A549 (cell line): Measurements from ENCODE around the gene CEP192. TPM values are rescaled to one million over a fixed set of nuclear protein-coding genes. Genes with fewer than 3 reads are reported as not detected.

Experiments used
- ATAC-seq, 2 experiments: fragments of 200-7000 bp in 1 of 2; fragments of >200 bp in 1 of 2; cut with Nextera tagmentation in 1 of 2; cut with Tn5 transposase in 1 of 2; 3 replicates each; pipeline versions ENCODE4 v1.8.0 to v1.9.1; 2018 to 2020; ENCODE audit warnings: mild to moderate bottlenecking in 1 of 2, moderate library complexity in 1 of 2
- CTCF ChIA-PET: fragments of 300-600 bp; sonication (Branson Sonifier 250); formaldehyde crosslinking; extraction: SDS; loops from one replicate; lab custom pipeline; 2021; ENCODE audit warnings: antibody characterized with exemption, inconsistent platforms; lab: Yijun Ruan, JAX
- POLR2A ChIA-PET: fragments of 350-600 bp; formaldehyde crosslinking; extraction: SDS; loops from one replicate; lab custom pipeline; 2021; ENCODE audit warnings: antibody characterized with exemption, inconsistent platforms; lab: Yijun Ruan, JAX
- DNase-seq, 2 experiments: peaks; one replicate each; pipeline versions ENCODE4 v3.0.0 to v3.0.0-alpha.2; 2011 to 2016; ENCODE audit warnings: low read depth in 1 of 2, low spot score in 1 of 2
- FAIRE-seq: peaks from 2 replicates; lab custom pipeline; 2011; peaks lifted over from hg19 to GRCh38; lab: Jason Lieb, UNC
- H3K27ac ChIP-seq, 2 experiments: fragments of >200 bp; sonication (Bioruptor Twin); formaldehyde crosslinking; 3 replicates each; pipeline ENCODE4 v1.5.1; 2016 to 2017
- H3K4me1 ChIP-seq: fragments of >200 bp; sonication (Bioruptor Twin); formaldehyde crosslinking; 3 replicates; pipeline ENCODE4 v1.6.1; 2016
- H3K4me2 ChIP-seq: fragments of >200 bp; sonication (Bioruptor Twin); formaldehyde crosslinking; 3 replicates; pipeline ENCODE4 v1.6.1; 2016
- H3K4me3 ChIP-seq: fragments of >200 bp; sonication (Bioruptor Twin); formaldehyde crosslinking; 3 replicates; pipeline ENCODE4 v1.5.1; 2016
- H3K9me3 ChIP-seq: fragments of >200 bp; sonication (Bioruptor Twin); formaldehyde crosslinking; 3 replicates; pipeline ENCODE4 v1.6.1; 2016
- BHLHE40 ChIP-seq: IDR thresholded peaks from 2 replicates; pipeline ENCODE4 v1.6.1; 2012; ENCODE audit warnings: low read depth, low read length, inconsistent platforms
- CBX8 ChIP-seq: fragments of 200-600 bp; sonication (generic); IDR thresholded peaks from 2 replicates; pipeline ENCODE4 v1.6.1; 2016
- CEBPB ChIP-seq, 2 experiments: fragments of >200 bp in 1 of 2; sonication (Bioruptor Twin) in 1 of 2; formaldehyde crosslinking in 1 of 2; IDR thresholded peaks; 2 replicates each; pipeline ENCODE4 v1.6.1; 2012 to 2016
- CHD2 ChIP-seq: fragments of 150-350 bp; IDR thresholded peaks from 2 replicates; pipeline ENCODE4 v1.6.1; 2014; ENCODE audit warnings: low read length; ENCODE audit not compliant: partially characterized antibody
- CHD4 ChIP-seq: fragments of 200-600 bp; sonication (generic); IDR thresholded peaks from 2 replicates; pipeline ENCODE4 v1.6.1; 2016; ENCODE audit warnings: antibody characterized with exemption, mild to moderate bottlenecking, borderline replicate concordance
- ELK1 ChIP-seq: fragments of 150-350 bp; IDR thresholded peaks from 2 replicates; pipeline ENCODE4 v1.6.1; 2014; ENCODE audit warnings: low read depth, mild to moderate bottlenecking, low read length
- EP300 ChIP-seq, 2 experiments: fragments of >200 bp; sonication (Bioruptor Twin); formaldehyde crosslinking; IDR thresholded peaks; 2 replicates in 1 of 2; 3 replicates in 1 of 2; pipeline ENCODE4 v1.6.1; 2016 to 2017
- JUN ChIP-seq, 2 experiments: fragments of >200 bp; sonication (Bioruptor Twin); formaldehyde crosslinking; IDR thresholded peaks; 2 replicates in 1 of 2; 3 replicates in 1 of 2; pipeline ENCODE4 v1.6.1; 2016 to 2017
- KDM1A ChIP-seq: fragments of 200-600 bp; sonication (generic); IDR thresholded peaks from 2 replicates; pipeline ENCODE4 v1.6.1; 2016; ENCODE audit warnings: low read depth, mild to moderate bottlenecking
- KDM5A ChIP-seq: fragments of 200-600 bp; sonication (generic); IDR thresholded peaks from 2 replicates; pipeline ENCODE4 v1.6.1; 2016; ENCODE audit warnings: antibody characterized with exemption, mild to moderate bottlenecking
- MAZ ChIP-seq: fragments of 150-350 bp; IDR thresholded peaks from 2 replicates; pipeline ENCODE4 v1.6.1; 2014; ENCODE audit warnings: antibody characterized with exemption, low read depth, low read length, borderline replicate concordance
- NFE2L2 ChIP-seq: fragments of 150-350 bp; conservative IDR thresholded peaks from 2 replicates; pipeline ENCODE4 v1.6.1; 2014; ENCODE audit warnings: low read length
- PHF8 ChIP-seq: fragments of 200-600 bp; sonication (generic); IDR thresholded peaks from 2 replicates; pipeline ENCODE4 v1.6.1; 2016; ENCODE audit warnings: low read depth, mild to moderate bottlenecking, antibody characterized with exemption, moderate library complexity, borderline replicate concordance
- RARB ChIP-seq: fragments of 250-450 bp; sonication (Bioruptor Pico); IDR thresholded peaks from 2 replicates; pipeline ENCODE4 v1.8.0; 2021; ENCODE audit warnings: mild to moderate bottlenecking, moderate library complexity
- SMC3 ChIP-seq: fragments of >200 bp; sonication (Bioruptor Twin); formaldehyde crosslinking; IDR thresholded peaks from 3 replicates; pipeline ENCODE4 v1.6.1; 2018; ENCODE audit warnings: inconsistent platforms
- WGBS: methylation state at CpG from one replicate; pipeline ENCODE4 v1.1.6; 2017; ENCODE audit errors: missing lambda C conversion rate; 5-methylcytosine and 5-hydroxymethylcytosine counted together
- polyA plus RNA-seq, 4 experiments: library from polyadenylated mRNA; depleted of rRNA in 3 of 4; stranded (reverse); fragments of >200 nt; fragmentation: RNase III in 1 of 4; extraction: RNeasy Plus Mini Kit Qiagen cat#74134 plus additional on column Dnase treatment in 1 of 4; gene quantifications; 2 replicates in 3 of 4; 3 replicates in 1 of 4; pipeline ENCODE4 v1.2.3, GENCODE V29; 2011 to 2017
- TF ChIP-seq, protein P1 (sequence below): fragments of >200 bp; sonication (Bioruptor Twin); formaldehyde crosslinking; IDR thresholded peaks from 3 replicates; pipeline ENCODE4 v1.5.1; 2016
- TF ChIP-seq, protein P2 (sequence below): fragments of 450-650 bp; IDR thresholded peaks from 2 replicates; pipeline ENCODE4 v1.6.1; 2014; ENCODE audit warnings: antibody characterized with exemption
- TF ChIP-seq, protein P3 (sequence below): fragments of >200 bp; sonication (Bioruptor Twin); formaldehyde crosslinking; IDR thresholded peaks from 3 replicates; pipeline ENCODE4 v1.6.1; 2016
- TF ChIP-seq, protein P4 (sequence below): fragments of 250-450 bp; sonication (Bioruptor Pico); IDR thresholded peaks from 2 replicates; pipeline ENCODE4 v1.5.0; 2020; ENCODE audit warnings: low read depth, mild to moderate bottlenecking, moderate library complexity

The CEP192 gene
- polyA plus RNA-seq, 2 of the 4 experiments (the other 2 are of a cell fraction): 8.9 to 21.1 TPM

DNA sequence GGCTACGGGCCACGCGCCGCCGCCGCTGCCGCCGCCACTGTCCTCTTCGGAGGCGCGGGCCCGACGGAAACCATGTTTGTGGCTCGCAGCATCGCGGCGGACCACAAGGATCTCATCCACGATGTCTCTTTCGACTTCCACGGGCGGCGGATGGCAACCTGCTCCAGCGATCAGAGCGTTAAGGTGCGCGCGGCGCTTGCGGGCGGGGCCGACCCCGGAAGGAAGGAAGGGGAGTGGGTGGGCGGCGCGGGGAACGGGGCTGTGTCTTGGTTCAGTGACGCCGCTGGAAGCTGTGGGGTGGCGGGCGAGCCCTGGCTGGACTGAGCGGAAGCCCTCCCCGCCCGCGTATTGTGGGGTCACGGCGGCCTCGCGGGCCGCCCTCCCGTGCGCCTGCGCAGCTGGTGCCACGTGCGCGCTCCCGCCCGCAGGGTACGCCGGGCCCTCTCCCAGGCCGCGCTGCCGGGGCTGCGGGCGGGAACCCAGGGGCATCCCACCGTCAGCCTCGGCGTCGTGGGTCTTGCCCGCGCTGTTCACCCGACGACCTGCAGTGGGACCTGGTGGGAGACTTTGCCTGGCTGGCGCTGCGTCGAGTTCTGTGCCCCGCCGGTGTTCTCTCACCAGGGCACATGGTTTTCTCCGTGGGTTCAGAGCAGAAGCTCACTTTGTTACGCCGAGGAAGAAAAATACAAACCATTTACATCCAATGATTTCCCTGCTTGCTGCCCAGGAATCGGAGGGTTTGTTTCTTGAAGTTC lies 42.9 kb upstream of the CEP192 start (continued):
- TF ChIP-seq, protein P1, sequence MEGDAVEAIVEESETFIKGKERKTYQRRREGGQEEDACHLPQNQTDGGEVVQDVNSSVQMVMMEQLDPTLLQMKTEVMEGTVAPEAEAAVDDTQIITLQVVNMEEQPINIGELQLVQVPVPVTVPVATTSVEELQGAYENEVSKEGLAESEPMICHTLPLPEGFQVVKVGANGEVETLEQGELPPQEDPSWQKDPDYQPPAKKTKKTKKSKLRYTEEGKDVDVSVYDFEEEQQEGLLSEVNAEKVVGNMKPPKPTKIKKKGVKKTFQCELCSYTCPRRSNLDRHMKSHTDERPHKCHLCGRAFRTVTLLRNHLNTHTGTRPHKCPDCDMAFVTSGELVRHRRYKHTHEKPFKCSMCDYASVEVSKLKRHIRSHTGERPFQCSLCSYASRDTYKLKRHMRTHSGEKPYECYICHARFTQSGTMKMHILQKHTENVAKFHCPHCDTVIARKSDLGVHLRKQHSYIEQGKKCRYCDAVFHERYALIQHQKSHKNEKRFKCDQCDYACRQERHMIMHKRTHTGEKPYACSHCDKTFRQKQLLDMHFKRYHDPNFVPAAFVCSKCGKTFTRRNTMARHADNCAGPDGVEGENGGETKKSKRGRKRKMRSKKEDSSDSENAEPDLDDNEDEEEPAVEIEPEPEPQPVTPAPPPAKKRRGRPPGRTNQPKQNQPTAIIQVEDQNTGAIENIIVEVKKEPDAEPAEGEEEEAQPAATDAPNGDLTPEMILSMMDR: no peak

DNA sequence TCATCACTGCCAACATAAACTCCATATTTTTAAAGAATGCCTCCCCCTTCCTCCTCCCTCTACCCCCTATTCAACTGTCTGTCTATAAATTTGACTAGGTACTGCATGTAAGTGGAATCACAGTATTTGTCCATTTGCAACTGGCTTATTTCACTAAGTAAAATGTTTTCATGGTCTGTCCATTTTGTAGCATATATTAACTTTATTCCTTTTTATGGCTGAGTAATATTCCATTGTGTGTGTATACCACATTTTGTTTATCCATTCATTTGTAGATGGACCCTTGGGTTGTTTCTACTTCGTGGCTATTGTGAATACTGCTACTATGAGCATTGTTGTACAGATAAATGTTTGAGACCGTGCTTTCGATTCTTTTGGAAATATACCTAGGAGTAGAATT lies 32.7 kb upstream of the CEP192 start:
- TF ChIP-seq KDM1A: 0 out of 2 replicates have a peak, but pooled peaks have one; percentile 18
- TF ChIP-seq RARB (CRISPR knock-in tag): no peak
- Histone ChIP-seq H3K27ac (no peak overlapping the region), H3K9me3 (no peaks in the 10 kb centered on the region), H3K4me1 (no peaks in the 10 kb centered on the region), H3K4me2 (no peak overlapping the region), H3K4me3 (no peak overlapping the region)
- ChIA-PET CTCF (no interaction called here), POLR2A (no interaction called here)
- DNase-seq: no peak
- ATAC-seq: no peak
- no peak for FAIRE-seq
- WGBS: 95% methylated on average over 3 of the region's 3 CpGs

- ChIA-PET POLR2A (no interaction called here), CTCF (no interaction called here)
- no peak overlapping the region for H3K4me3 ChIP-seq
- FAIRE-seq: no peak
- H3K4me2 ChIP-seq: no peak overlapping the region
- TF ChIP-seq NFE2L2 (no peak), EP300 (IDR thresholded peaks at IDR 0.05) (no peak), CBX8 (no peak), SMC3 (no peak), CHD2 (no peak), RARB (CRISPR knock-in tag) (no peak), CEBPB (IDR thresholded peaks at IDR 0.05) (no peak), JUN (IDR thresholded peaks at IDR 0.05) (no peak), KDM5A (no peak), PHF8 (no peak), CHD4 (no peak), ELK1 (no peak), BHLHE40 (no peak), MAZ (no peak)
- TF ChIP-seq, protein P2, sequence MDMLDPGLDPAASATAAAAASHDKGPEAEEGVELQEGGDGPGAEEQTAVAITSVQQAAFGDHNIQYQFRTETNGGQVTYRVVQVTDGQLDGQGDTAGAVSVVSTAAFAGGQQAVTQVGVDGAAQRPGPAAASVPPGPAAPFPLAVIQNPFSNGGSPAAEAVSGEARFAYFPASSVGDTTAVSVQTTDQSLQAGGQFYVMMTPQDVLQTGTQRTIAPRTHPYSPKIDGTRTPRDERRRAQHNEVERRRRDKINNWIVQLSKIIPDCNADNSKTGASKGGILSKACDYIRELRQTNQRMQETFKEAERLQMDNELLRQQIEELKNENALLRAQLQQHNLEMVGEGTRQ: no peak
- TF ChIP-seq, protein P3, sequence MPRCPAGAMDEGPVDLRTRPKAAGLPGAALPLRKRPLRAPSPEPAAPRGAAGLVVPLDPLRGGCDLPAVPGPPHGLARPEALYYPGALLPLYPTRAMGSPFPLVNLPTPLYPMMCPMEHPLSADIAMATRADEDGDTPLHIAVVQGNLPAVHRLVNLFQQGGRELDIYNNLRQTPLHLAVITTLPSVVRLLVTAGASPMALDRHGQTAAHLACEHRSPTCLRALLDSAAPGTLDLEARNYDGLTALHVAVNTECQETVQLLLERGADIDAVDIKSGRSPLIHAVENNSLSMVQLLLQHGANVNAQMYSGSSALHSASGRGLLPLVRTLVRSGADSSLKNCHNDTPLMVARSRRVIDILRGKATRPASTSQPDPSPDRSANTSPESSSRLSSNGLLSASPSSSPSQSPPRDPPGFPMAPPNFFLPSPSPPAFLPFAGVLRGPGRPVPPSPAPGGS: no peak
- TF ChIP-seq, protein P4, sequence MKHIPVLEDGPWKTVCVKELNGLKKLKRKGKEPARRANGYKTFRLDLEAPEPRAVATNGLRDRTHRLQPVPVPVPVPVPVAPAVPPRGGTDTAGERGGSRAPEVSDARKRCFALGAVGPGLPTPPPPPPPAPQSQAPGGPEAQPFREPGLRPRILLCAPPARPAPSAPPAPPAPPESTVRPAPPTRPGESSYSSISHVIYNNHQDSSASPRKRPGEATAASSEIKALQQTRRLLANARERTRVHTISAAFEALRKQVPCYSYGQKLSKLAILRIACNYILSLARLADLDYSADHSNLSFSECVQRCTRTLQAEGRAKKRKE: no peak
- WGBS: 91% methylated on average over 2 of the region's 2 CpGs
- H3K9me3 ChIP-seq: no peaks in the 10 kb centered on the region
- ATAC-seq: no peak
- H3K4me1 ChIP-seq: no peaks in the 10 kb centered on the region
- DNase-seq: no peak
- no peak overlapping the region for H3K27ac ChIP-seq
These were observed 30.8 kb upstream of the CEP192 start for GRCh38 chr18:12960395-12960794.
